Measurements from ENCODE around the gene CDYL.

The CDYL gene

DNA sequence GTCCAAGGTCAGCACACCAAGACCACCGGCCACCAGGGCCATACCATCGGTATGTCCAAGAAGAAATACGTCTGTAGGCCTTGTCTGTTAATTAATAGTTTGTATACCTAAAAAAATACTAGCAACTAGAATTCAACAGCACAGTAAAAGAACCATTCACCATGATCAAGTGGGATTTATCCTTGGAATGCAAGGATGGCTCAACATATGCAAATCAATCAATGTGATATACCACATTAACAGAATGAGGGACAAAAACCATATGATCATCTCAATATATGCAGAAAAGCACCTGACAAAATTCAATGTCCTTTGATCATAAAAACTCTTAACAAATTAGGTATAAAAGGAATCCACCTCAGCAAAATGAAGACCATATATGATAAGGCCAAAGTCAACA, 203.2 kb downstream of the CDYL start:
- no peak overlapping the region for H3K4me3 ChIP-seq (replicated peaks; ENCODE audit: low read depth, low read length)
- DNase-seq (ENCODE audit: low read depth) = no peak
- TF ChIP-seq, protein P1, sequence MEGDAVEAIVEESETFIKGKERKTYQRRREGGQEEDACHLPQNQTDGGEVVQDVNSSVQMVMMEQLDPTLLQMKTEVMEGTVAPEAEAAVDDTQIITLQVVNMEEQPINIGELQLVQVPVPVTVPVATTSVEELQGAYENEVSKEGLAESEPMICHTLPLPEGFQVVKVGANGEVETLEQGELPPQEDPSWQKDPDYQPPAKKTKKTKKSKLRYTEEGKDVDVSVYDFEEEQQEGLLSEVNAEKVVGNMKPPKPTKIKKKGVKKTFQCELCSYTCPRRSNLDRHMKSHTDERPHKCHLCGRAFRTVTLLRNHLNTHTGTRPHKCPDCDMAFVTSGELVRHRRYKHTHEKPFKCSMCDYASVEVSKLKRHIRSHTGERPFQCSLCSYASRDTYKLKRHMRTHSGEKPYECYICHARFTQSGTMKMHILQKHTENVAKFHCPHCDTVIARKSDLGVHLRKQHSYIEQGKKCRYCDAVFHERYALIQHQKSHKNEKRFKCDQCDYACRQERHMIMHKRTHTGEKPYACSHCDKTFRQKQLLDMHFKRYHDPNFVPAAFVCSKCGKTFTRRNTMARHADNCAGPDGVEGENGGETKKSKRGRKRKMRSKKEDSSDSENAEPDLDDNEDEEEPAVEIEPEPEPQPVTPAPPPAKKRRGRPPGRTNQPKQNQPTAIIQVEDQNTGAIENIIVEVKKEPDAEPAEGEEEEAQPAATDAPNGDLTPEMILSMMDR (IDR thresholded peaks at IDR 0.05; ENCODE audit: low read length, missing control alignments) = no peak

DNA sequence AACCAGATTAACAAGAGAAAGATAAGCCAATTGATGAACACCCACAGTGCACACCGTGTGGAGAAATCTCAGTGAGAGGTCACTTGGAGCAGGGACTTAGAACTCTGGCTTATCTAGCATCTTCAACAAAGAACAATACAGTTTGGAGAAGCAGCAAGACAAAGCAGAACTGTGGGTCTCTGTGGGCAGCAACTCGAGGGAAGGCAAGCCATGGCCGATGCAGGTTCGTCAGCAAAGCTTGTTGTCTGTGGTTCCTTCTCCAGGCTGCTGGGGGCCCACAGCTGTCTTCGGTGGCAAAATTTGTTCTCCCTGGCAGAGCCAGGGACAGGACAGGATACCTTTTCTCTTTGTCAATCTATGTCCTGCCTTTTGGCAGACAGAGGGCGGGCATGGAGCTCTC, 205.6 kb downstream of the CDYL start:
- DNase-seq (ENCODE audit: low read depth) = no peak
- TF ChIP-seq, protein P1 (IDR thresholded peaks at IDR 0.05; ENCODE audit: low read length, missing control alignments) = no peak
- no peak overlapping the region for H3K4me3 ChIP-seq (replicated peaks; ENCODE audit: low read depth, low read length)

DNA sequence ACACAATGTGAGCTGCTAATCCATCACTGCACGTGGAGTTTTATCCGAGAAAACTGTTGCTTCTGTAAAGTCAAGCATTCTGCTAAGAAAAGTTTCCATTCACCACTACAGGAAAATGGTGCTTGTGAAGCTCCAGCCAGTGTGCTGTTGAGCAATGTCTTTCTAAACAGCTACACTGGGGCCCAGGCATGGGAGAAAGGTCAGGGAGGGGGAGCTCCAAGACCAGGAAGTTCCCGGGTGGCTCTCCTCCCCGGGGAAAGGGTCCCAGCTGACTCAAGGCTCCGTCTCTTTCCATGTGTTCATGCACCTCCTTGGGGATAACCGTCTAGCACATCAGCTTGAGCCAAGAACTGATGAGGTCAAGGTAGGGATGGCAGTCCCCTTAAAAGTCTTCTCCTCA, 207.1 kb downstream of the CDYL start:
- DNase-seq (ENCODE audit: low read depth) = no peak
- TF ChIP-seq, protein P1 (IDR thresholded peaks at IDR 0.05; ENCODE audit: low read length, missing control alignments) = no peak
- H3K4me3 ChIP-seq (replicated peaks; ENCODE audit: low read depth, low read length) = no peak overlapping the region

DNA sequence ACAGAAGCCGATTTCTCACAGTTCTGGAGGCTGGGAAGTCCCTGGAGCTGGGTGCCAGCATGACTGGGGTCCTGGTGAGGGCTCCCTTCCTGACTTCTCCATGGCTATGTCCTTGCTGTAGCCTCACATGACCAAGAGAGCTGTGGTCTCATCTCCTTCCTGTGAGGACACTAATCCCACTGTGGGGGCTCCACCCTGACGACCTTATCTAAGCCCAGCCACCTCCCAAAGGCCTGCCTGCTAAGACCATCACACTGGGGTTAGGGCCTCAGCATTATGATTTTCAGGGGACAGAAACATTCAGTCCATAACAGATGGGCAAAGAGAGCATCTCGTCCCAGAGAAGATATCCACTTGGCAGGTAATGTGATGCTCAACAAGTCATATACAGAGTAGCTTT, 210.8 kb downstream of the CDYL start:
- TF ChIP-seq, protein P1 (IDR thresholded peaks at IDR 0.05; ENCODE audit: low read length, missing control alignments) = no peak
- H3K4me3 ChIP-seq (replicated peaks; ENCODE audit: low read depth, low read length) = no peak overlapping the region
- DNase-seq (ENCODE audit: low read depth) = no peak

DNA sequence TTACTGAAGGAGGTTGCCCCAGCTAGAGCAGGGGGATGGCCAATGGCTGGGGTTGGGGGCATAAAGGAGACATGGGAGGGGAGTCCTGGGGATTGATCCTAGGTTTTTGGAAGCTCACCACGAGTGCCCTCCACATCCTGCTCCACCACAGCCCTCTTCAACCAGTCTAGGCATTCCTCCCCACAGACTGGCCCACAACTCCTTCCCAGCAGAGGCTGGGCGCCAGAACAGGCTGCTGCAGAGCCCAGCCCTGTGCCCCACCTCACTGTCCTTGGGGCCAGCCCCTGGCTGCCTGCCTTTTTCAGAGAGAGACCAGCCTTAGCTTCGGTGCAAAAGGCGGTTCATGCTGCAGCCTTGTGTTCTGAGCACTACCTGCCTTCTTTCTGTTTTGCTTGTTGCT, 211.2 kb downstream of the CDYL start:
- no peak overlapping the region for H3K4me3 ChIP-seq (replicated peaks; ENCODE audit: low read depth, low read length)
- no peak for DNase-seq (ENCODE audit: low read depth)
- TF ChIP-seq, protein P1 (IDR thresholded peaks at IDR 0.05; ENCODE audit: low read length, missing control alignments) = no peak

DNA sequence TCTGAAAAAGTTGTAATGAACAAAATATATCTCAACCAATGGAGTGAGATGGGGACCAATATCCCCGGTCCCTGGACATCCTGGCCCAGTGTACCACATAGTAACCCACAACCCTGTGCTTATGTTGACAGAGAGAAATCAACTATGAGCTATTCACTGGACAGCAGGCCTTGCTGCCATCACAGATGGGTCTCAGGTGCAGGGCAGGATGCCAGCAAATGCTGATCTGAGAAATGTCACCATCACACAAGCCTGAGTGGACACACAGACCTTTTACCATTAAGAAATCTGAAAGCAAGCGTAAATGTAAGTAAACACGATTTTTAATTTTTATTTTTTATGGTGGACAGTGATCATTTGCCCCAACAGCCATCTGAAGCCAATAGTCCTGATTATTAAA, 218.5 kb downstream of the CDYL start:
- TF ChIP-seq, protein P1 (IDR thresholded peaks at IDR 0.05; ENCODE audit: low read length, missing control alignments) = no peak
- DNase-seq (ENCODE audit: low read depth) = no peak
- no peak overlapping the region for H3K4me3 ChIP-seq (replicated peaks; ENCODE audit: low read depth, low read length)

DNA sequence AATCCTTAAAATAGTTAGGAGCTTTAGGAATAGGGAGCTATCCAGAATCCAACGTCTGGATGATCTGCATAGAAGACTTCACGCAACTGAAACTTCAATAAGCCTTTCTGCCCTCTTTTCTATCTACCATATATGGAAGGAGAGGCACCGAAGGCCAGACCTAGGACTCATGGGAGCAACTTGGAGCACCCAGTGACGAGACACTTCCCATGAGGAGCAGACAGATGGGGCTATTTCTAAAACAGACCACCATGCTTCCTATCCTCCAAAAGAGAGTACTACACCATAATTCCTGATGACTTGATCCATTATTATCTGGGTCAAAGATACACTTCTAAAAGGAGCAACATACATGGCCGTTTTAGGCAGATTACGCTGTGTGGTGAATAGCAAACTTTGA, 221.7 kb downstream of the CDYL start:
- DNase-seq (ENCODE audit: low read depth) = no peak
- TF ChIP-seq, protein P1 (IDR thresholded peaks at IDR 0.05; ENCODE audit: low read length, missing control alignments) = no peak
- no peak overlapping the region for H3K4me3 ChIP-seq (replicated peaks; ENCODE audit: low read depth, low read length)

Data from fibroblast of pulmonary artery (primary cell).